Stomach (tissue), 4 donors: Measurements from ENCODE around the gene TMEM207.
A peak's percentile ranks its signal among the peaks of the same experiment; 100 is the strongest.

Experiments
- POLR2A ChIP-seq, 4 donors: fragments of 450-650 bp; IDR thresholded peaks; one replicate each; pipeline ENCODE4 v1.6.1; 2016; ENCODE audit warnings: antibody characterized with exemption in 4 of 4, control low read depth in 2 of 4, mild to moderate bottlenecking in 1 of 4, moderate library complexity in 1 of 4
- POLR2AphosphoS5 ChIP-seq, 3 donors: sonication (generic); formaldehyde crosslinking; IDR thresholded peaks; one replicate each; pipeline ENCODE4 v1.6.1; 2016; ENCODE audit warnings: antibody characterized with exemption in 3 of 3
- TF ChIP-seq, protein P1 (sequence below), 7 experiments: fragments of 450-650 bp in 4 of 7; fragments of 200-600 bp in 3 of 7; sonication (generic) in 3 of 7; IDR thresholded peaks; one replicate each; pipeline ENCODE4 v1.5.1; 2016 to 2019; ENCODE audit warnings: antibody characterized with exemption in 7 of 7, control low read depth in 2 of 7, mild to moderate bottlenecking in 1 of 7

DNA sequence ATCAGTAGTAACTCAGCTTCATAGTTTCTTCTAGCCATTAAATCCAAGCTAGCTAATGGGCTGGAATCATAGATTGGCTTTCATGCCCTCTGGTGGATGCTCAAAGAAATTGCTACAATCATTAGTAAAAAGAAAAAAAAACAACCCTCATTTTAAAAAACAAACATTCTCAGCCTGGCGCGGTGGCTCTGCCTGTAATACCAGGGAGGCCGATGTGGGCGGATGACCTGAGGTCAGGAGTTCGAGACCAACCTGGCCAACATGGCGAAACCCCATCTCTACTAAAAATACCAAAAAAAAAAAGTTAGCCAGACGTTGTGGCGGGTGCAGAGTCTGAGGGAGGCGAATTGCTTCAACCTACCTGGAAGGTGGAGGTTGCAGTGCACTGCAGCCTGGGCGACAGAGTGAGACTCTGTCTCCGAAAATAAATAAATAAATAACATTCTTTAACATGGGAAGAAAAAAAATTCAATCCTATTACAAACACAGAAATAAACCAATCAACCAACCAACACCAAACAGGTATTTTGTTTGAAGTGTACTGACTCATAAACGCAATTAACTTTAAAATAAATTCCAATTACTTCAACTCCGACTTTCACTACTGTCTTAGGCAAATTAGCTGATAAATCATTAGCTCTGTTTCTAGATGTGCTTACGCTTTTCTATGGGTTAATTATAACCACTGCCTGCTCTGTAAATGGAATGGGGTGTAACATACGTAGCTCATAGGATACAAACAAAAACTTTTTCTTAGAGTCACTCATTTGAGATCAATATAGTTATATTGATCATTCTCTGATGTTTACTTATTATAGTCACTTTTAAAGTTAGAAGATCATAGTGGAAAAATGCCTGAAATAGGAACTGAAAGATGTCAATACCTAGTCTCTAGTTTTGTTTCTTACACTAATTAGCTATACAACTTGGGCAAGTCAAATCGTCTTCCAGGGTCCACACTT is 24.9 kb downstream of the TMEM207 start:
- TF ChIP-seq, protein P1, sequence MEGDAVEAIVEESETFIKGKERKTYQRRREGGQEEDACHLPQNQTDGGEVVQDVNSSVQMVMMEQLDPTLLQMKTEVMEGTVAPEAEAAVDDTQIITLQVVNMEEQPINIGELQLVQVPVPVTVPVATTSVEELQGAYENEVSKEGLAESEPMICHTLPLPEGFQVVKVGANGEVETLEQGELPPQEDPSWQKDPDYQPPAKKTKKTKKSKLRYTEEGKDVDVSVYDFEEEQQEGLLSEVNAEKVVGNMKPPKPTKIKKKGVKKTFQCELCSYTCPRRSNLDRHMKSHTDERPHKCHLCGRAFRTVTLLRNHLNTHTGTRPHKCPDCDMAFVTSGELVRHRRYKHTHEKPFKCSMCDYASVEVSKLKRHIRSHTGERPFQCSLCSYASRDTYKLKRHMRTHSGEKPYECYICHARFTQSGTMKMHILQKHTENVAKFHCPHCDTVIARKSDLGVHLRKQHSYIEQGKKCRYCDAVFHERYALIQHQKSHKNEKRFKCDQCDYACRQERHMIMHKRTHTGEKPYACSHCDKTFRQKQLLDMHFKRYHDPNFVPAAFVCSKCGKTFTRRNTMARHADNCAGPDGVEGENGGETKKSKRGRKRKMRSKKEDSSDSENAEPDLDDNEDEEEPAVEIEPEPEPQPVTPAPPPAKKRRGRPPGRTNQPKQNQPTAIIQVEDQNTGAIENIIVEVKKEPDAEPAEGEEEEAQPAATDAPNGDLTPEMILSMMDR (IDR thresholded peaks at IDR 0.05): peak in 5 of 7 experiments; percentile 27 to 67 (median 58)
- TF ChIP-seq POLR2A (IDR thresholded peaks at IDR 0.05): no peak
- TF ChIP-seq POLR2AphosphoS5 (IDR thresholded peaks at IDR 0.05): no peak
